ENCODE results near the gene COL9A1.

COL9A1 gene

DNA sequence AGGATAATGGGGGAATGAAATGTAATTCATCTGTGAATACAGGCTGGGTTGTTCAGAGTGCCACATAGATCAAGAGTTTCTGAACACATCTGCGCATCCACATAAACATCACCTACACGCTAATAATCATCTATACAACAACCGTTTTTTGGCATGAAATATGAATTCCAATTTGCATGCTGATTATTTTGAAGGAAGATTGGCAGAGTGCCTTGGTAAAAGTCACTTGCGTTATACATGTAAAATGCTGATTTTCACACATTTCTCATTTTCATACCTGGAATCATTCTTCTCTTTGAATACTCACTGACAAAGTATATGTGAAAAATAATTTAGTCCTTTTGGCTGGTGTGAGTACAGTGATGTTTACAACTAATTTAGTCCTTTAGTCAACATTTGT is 17.7 kb downstream of the COL9A1 start:
- DNase-seq = no peak

DNA sequence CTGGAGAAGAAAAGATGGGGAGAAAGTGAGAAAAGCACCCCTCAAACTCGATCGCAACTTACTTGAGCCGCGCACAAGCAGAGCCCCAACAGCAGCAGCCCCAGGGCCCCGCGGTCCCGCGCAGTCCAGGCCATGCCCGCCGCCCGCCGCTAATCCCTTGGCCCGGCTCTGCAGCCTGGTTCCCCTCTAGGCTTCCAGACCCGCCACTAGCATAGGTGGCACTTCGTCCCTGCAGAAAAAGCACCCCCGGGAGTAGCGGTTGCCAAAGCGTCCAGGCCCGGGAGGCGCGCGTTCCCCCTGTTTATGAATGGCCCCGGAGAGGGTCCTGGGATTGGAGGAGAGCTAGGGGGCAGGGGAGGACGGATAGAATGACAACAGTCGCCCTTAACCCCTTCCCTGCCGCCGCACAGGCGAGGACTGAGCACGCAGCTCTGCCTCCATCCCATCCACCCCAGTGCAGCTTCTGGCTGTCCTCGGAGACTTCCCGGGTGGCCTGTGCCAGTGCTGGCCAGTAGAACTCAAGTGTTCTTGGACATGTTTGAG is 19.9 kb downstream of the COL9A1 start:
- DNase-seq = no peak

DNA sequence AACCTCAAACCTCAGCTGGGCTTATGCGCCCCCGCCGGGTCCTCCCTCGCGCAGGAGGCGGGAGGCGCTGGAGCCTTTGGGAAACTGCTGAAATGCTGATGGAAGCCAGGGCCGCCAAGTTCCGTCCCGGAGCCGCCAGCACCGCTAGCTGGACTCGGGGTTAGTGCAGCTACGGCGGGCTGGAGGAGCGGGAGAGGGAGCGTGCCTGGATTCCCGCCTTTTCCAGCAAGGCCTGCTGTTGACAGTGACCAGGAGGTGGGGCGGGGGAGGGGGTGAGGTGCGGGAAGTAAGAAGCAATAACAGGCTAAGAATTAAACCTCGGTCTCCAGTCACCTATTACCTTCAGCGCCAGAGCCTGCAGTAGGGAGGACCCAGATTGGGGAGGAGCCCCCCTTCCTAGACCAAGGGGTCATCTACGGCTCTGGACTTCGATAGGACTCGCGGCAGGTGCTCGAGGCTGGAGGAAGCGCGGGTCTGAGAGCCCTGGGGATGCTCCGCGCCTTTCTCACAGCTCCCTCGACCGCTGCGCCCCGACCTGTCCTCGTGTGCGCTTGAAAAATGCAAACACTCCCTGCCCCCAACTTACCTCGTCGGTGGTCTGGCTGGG is 20.5 kb downstream of the COL9A1 start:
- no peak for DNase-seq

DNA sequence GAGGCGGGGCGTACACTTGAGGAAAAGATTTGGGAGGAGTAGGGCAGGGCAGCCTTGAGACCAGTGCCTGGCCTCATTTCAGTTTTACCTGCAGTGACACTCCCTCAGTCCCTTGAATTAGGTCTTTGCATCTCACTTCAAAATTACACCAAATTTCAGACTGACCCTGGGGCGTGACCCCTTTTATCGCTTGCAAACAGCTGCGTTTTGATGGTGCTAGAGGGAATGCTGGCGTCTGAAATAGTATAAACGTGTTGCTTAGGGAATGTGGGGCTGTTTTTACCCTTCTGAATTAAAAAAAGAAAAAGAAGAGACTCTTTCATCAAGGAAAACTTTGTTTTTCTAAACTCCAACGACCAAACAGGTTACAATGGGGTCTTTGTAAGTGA is 21.0 kb downstream of the COL9A1 start:
- DNase-seq = no peak

DNA sequence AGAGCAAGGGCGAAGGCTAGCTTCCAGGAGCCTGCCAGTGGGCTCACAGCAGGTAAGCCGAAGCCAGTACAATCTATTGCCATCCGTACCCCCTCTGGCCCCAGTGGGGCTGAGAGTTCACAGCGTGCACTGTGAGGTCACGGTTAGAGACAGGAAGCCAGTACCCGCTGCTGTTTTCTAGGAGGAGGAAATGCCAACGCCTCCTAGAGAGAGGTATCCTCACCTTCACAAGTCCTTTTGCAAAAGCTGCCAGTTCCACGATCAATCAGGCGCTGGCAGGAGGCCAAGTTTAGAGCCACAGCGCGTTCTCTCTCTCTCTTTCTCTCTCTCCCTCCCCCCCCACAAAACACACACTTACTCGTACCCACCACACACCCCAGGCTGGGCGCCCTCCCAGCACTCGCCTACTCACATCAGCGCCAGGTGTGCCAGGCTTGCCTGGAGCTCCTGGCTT is 22.5 kb downstream of the COL9A1 start:
- DNase-seq = no peak

DNA sequence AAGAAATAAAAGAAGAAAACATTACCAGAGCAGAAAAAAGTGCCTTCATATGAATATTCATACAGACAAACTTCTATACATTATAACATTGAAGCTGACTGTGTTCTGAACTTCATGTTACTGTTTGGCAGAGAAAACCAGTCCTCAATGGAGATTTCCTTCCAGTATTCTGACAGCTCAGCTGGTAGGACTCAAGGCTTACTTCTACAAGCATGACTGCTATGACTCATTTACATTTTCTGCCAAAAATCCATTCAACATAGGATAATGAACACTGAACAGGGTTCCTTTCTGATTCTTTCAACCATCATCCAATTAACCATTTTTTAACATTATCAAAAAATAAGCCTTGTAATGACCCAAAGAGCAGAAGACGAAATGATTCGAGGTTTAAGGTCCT is 25.4 kb downstream of the COL9A1 start:
- DNase-seq = no peak

DNA sequence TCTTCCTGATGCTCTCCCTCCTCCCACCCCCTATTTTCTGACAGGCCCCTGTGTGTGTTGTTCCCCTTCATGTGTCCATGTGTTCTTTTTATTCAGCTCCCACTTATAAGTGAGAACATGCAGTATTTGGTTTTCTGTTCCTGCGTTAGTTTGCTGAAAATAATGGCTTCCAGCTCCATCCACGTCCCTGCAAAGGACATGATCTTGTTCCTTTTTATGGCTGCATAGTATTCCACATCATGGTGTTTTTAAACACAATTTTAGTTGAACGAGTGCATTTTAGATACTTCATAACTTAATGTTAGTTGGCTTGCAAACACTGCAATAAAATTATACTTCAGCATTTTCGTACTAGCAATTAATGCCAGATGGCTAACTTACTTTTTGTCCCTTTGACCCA is 28.5 kb downstream of the COL9A1 start:
- DNase-seq = no peak

DNA sequence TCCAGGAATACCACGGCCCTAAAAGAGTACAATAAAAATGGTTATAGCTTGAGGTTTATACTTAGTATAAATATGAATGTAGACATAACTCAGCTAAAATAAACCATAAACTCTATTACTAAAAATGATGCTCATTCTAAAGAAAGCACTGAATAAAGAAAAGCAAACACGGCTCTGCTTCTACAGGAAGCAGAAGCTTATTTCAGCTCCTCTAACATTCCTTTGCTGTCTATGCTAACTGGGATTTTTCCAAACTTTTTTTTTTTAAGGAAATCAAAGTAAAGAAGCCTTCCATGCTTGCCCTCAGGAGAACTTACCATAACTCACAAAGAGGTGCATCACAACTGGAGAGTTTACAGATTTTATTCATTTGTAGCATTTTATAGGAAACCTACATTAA is 30.8 kb downstream of the COL9A1 start:
- DNase-seq = no peak

DNA sequence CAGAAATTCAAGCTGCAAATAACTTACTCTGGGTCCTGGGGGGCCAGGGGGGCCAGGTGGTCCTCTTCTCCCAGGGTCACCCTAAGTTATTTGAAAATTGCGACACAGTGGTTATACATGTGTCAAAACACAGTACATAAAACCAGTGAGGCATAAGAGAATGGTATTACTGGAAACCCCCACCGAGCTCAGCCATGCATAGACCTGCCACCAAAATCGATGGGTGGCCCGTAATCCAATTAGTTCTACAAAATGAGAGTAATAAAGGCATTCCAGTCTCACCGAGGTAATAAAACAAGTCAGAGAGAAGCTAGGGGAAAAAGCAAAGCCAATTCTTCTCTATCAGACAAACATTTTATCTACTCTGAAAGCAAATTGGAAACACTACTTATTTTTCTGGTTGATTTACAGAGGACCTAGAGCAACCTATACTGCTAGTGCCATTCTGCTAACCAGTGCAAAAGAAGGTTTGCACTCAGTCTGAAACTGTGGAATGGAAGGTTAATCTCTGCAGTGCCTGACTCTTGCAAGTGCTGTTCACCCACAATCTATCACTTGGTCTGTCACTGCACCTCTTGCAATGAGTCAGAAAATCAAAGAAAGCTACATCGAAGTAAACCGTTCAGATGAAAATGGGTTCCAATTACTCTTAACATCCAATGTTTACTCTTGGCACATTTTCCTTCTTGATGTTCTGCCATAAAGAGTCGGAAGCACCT is 32.4 kb downstream of the COL9A1 start:
- no peak for DNase-seq

DNA sequence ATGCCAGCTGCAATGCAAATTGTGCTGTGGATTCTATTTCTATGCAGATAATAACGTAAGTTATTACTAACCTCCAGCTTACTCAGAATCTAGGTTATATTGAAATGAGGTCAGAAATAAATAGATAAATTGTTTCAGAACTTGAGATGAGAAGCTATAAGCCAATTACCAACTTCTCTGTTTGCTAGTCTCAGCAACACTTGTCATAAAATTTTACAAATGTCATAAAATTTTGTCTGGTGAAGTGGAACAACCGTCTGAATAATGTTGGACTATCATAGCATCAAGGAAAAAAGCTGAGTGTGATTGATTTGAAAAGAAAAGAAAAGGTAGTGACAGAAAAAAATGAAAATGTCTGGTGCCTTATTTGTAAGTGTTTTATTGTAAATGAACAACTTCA is 36.7 kb downstream of the COL9A1 start:
- peak; percentile 82 for DNase-seq

DNA sequence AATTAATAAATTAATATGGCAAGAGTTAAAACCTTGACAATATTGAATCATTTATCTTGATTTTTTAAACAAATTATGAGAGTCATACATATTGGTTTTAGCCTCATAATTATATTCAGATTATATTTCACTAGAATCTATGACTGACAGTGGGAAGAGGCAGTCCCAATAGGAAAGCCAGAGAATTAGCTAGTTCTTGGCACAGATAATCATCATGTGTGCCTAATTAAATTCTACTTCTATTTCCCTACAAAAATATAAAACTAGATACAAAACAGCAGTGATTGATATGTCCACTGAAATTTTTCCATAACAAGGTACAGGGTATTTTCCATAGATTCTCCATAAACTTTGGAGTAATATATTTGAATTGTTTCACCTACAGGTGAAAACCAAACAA is 38.6 kb downstream of the COL9A1 start:
- DNase-seq = no peak

DNA sequence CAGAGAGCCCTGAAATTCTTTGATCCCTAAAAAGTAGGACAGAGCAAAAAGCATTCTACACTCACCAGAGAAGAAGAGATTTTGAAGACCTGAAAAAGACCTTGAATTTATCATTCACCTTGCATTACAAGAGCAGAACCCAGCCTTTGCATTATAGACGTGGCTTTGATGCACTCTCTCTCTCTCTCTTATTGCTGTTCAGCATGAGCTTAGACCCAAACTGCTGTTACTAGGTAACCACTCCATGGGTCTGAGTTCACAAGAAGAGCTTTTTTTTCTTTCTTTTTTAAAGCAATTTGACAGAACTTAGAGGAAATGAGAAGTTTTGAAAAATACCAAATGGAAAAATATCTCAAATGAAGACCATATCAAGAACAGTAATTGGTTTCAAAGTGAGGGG is 44.4 kb downstream of the COL9A1 start:
- no peak for DNase-seq

DNA sequence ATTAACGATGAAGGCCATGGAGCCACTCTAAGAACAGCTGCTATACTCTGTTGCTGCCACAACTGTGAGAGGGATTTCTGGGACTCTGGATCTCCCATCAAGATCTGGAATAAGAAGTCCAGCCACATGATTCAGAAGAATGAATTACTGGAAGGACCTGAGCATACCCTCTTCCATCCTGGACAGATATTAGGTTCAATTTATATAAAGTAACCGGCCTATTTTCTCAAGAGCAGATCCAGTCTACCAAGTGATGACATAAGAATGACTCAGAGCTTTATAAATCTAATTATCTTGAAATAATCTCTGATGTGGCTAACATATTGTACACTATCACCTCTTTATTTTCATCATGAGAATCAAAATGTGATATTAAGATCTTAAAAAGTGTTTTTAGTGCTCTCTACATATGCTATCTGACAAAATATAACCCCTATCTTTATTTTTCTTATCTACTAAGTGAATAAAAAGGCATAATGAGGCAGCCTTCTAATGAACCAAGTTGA is 45.1 kb downstream of the COL9A1 start:
- DNase-seq = no peak

DNA sequence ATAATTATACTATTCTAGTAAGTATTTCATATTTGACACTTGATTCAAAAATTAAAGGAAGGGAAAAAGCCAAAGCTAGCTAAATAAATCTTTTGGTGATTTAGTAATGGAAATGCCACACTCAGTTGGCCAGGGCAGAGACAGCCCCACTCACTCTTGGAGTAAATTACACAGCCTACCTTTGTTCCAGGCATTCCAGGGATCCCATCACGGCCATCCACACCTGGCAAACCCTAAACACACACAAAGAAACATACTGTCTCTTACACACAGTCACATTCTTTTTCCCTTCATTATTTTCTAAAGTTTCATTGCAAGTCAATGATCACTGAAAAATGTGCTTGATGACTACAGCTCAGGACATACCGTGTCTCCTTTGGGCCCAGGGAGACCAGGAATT is 48.1 kb downstream of the COL9A1 start:
- no peak for DNase-seq

DNA sequence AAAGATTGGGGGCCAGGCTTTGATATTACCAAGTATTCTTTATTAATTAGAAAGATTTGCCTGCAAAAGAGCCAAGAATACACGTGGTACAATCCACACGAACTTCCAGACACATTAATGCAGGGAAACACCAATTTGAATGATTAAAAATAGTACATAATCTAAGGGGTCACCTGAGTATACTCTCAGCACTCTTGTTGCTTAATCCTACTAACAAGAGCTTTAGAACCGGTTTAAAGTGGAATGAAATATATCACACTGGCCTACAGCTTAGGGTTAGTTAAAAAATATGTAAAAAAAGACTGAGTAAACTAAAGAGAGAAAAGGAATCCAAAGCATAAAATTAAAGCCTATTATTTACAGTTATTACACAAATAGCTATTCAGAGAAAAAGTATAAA is 49.0 kb downstream of the COL9A1 start:
- no peak for DNase-seq

DNA sequence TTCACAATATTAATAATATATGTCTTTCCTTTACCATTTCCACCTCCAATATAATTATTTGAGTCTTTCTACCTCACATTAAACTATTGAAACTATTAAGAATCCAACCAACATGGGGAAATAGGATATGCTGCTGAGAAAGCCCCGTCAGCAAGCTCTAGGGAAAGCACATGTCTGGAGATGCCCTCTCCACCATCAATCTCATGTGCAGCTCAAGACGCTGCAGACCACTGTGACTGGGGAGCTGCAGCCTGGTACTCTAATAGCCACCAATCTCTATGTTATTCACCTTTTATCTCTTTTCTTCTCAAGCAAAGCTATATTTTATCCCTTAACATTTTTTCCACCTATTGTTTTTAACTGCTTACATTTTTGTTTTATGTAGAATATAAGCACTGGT is 50.3 kb downstream of the COL9A1 start:
- no peak for DNase-seq

DNA sequence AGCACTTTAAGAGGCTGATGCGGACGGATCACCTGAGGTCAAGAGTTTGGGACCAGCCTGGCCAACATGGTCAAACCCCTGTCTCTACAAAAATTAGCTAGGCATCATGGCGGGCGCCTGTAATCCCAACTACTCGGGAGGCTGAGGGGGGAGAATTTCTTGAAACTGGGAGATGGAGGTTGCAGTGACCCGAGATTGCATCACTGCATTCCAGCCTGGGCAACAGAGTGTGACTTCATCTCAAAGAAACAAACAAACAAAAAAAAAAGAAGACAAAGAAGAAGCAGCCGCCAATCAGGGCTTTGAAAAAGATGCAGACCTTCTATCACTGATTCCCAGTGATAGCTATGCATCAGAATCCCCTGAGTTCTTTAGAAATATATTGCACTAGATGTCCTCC is 56.8 kb downstream of the COL9A1 start:
- no peak for DNase-seq

DNA sequence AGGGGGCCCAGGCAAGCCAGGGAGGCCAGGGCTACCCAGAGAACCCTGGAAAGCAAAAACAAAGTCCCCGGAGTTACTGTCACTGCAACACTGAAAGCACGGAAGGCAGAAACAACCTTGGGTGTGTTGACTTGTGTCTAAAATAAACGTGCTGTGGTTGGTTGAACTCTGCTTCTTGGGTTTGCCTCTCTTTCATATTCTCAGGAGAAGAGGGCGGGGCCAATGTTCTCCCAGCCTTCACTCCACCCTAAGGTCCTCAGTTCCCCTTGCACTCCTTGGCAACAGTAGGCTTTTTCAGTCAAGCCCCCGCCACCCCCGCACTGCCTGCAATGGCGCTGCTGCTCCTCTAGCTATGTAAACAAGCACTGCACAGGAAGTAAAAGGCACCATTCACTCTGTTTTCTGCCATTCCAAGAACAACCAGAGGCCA is 60.9 kb downstream of the COL9A1 start:
- no peak for DNase-seq

DNA sequence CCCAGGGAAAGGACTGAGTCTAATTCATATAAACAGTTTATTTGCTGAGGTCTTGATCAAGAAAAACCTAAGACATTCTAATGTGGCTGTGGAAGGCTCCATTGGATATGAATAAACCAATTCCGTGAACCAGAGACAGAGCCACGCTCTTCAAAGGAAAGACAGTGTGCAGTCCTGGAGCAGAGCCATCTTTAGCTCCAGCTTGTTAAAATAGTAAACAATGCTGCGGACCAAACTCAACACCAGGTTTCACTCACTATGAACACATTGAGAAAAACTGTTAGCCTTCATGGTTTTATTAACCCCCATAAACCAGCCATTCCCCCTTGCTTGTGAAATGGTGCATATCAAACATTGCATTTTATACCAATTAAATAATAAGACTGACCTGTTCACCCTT is 61.9 kb downstream of the COL9A1 start:
- no peak for DNase-seq

DNA sequence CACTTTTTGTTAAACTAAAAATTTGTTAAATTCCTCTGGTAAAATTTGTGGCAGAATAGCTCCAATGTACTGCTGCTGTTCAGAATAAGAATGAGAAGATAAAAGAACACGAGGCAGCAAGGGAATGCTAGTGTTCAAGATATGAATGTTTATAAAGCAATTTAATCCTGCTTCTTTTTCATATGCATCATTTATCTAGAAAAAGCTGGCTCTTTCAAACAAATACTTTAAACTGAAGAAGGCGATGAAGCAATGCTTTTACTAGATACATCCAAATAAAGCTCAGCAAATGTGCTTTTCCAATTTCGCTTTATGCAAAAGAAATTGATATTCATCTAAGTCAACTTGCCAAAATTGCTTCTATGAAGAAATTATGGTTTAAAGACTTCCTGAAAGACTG is 66.5 kb downstream of the COL9A1 start:
- no peak for DNase-seq

DNA sequence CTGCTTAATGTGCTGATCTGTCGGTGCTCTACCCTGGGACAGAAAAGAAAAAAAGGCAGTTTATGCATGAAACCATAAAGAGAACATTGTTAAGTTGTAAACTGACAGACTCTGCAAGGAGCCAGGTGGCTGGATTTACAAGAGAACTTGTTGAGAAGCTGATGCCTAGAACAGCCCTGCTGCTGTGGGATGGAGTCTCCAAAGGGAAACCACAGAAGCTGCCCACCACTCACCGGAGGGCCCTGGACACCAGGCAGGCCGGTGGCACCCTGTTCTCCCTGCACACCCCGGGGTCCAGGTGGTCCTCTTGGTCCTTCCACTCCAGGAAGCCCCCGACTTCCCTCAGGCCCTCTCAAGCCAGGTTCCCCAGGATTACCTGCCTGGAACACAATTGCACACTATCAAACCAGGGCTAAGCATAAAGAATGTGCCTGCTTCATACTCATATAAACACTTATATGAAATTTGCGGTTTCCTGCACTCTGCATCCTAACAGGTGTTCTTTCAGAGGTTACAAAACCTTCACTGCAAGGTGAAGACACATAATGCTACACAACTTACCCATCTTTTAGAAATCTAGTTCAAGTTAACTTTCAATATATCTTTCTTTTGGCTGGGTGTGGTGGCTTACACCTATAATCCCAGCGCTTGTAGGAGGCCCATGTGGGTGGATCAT is 68.2 kb downstream of the COL9A1 start:
- DNase-seq = no peak

DNA sequence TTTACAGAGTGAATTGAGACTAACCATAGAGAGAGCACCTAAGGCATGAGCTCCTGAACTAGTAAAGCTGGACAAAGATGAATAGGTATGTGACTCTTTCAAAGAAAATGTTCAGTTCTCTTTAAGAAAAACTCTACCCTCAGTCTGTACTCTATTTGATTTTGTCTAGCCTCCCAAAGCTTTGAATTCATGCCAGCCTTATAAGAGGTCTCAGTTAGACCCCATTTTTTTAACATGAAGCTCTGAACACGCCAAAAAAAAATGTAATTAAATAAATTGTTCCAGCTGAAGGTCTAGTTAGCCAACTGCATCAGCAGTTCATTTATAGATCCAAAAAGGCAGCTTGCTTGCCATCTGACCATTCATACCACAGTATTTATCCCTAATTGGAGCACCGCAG is 71.6 kb downstream of the COL9A1 start:
- DNase-seq = no peak

DNA sequence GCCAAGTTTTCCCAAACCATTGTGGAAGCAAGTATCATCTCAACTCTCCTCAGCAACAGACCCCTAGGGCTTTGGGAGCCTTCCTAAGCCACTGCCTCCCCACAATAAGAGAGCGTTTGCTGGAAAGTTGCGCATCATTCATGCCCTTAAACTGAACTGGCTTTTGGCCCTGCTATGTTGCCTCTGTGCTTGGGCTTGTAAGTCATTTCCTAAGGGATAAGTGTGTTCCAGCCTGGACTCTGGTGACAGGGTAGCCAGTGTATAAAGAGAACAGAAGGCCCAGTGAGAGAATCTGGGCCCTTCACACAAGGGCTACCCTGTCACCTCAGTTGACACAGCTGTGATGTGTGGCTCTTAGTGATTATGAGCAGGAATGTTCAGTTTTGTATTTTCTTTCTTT is 77.8 kb downstream of the COL9A1 start:
- DNase-seq = no peak

DNA sequence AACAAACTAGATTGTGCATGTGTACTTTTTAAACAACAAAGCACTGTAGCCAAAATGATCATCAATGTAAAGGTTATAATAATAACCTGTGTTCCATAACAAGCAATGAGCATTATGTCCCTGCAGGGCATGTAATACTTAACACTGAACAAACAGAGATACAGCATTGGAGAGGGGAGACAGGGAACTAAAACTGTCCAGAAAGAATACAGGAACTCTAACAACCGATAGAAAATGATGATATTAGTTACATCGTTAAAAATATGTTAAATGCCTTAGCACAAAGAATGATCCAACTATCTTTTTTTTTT is 80.5 kb downstream of the COL9A1 start:
- DNase-seq = peak; percentile 26
